HL-60/S4 treated with phorbol 12-myristate 13-acetate at 8.2 ng/mL for 4 days and 3 days (cell line): Measurements from ENCODE around the gene IL17RC.
"Not testable (repeated sequence)": the region's sequence is repeated elsewhere in the genome, so short reads cannot be mapped to it uniquely, and the experiment has no call there.

Source experiments
- in situ Hi-C: fragments of 300-500 bp; cut with MboI; formaldehyde crosslinking; loops from 2 replicates; pipeline ENCODE4 v1.15.0; 2022; ENCODE audit warnings: low sequenced_read_pairs

IL17RC gene

DNA sequence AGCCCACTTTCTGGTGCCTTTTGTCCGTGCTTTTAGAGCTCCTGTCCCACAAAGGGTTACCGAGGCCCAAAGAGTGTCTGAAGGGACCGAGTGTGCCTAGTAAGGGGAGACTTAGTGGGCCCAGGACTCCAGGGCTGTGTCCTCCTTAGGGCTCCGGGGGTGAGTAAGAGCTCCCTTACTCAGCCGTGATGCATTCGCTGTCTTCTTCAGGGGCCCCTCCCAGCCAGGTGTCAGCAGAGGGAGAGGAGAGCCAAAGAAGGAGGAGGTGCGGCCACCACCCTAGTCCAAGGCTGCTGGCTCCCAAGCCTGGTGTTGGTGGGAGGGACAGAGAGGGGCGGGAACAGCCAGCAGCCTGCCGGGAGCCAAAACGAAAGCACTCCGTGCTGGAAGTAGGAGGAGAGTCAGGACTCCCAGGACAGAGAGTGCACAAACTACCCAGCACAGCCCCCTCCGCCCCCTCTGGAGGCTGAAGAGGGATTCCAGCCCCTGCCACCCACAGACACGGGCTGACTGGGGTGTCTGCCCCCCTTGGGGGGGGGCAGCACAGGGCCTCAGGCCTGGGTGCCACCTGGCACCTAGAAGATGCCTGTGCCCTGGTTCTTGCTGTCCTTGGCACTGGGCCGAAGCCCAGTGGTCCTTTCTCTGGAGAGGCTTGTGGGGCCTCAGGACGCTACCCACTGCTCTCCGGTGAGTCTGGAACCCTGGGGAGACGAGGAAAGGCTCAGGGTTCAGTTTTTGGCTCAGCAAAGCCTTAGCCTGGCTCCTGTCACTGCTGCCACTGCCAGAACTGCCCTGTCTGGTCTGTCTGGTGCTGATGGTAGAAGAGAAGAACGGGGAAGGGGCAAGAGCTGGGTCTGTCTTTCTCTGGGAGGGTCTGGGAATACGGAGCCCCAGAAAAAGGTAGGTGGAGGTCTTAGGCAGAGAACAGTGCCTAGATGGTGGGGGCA, at the start of gene IL17RC:
TSS of gene IL17RC (plus strand) at position 365 of the 947 bp plus-strand sequence. CDS start at position 583, 218 bp downstream.
- in situ Hi-C loops: no loop called here

DNA sequence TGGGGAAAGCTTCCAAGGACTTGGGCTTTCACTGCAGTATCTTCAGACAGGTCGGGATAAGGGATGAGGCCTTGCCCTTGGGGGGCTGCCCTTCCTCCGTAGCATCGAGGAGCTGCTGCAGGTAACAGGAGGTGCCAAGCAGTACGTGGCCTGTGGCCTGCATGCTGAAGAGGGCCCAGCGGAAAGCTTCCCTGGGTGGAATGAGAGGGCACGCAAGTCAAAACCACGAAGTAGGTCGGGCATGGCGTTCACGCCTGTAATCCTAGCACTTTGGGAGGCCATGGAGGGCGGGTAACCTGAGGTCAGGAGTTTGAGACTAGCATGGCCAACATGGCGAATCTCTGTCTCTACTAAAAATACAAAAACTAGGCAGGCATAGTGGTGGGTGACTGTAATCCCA, 49.8 kb upstream of the IL17RC start:
- in situ Hi-C loops: no loop called here

GRCh38 chr3:9869955-9870354, 46.9 kb upstream of the IL17RC start:
- in situ Hi-C loops: no loop called here

DNA sequence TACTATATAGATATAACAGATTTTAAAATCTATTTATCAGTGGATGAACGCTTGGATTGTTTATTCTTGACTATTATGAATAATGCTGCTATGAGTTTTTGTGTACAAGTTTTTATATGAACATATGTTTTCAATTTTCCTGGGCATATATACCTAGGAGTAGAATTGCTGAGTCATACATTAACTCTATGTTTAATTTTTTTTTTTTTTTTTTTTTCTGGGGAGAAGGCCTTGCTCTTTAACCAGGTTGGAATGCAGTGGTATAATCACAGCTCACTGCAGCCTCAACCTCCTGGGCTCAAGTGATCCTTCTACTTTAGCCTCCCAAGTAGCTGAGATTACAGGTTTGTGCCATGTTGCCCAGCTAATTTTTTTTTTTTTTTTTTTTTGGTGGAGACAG, 45.9 kb upstream of the IL17RC start:
- in situ Hi-C loops: no loop called here

DNA sequence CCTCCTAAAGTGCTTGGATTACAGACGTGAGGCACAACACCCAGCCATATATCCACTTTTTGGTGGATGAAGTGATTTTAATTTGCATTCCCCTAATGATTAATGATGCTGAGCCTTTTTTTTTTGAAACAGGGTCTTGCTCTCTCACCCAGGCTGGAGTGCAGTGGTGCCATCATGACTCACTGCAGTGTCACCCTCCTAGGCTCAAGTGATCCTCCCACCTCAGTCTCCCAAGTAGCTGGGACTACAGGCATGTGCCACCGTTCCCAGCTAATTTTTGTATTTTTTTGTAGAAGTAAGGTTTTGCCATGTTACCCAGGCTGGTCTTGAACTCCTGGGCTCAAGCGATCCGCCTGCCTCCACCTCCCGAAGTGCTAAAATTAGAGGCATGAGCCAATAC, 44.8 kb upstream of the IL17RC start:
- in situ Hi-C loops: not testable (repeated sequence)

DNA sequence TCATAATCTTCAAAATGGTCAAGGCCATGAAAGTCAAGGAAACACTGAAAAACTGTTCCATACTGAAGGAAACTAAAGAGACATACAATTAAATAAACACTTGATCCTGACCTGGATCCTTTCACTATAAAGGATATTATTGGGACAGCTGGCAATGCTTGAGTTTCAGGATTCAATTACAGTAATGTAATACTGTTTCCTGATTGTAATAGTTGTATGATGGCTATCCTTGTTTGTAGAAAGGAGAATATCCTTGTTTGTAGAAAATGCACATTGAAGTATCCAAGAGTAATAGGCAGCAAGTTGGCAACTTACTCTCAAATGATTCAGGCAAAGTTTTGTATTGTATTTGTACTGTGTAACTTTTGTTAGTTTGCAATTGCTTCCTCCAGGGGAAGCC, 41.5 kb upstream of the IL17RC start:
- in situ Hi-C loops: no loop called here

- in situ Hi-C loops: not testable (repeated sequence)
Measured at GRCh38 chr3:9876255-9876654, 40.6 kb upstream of the IL17RC start.

- in situ Hi-C loops: no loop called here
Measured at GRCh38 chr3:9876991-9877390, 39.9 kb upstream of the IL17RC start.

GRCh38 chr3:9878700-9879099, 38.2 kb upstream of the IL17RC start:
- in situ Hi-C loops: no loop called here

GRCh38 chr3:9879830-9880549, 36.9 kb upstream of the IL17RC start, which contains the start of gene CIDEC:
CIDEC (minus strand) TSS chr3:9880253; CDS start chr3:9878486, 1,767 bp downstream.
- in situ Hi-C loops: no loop called here

DNA sequence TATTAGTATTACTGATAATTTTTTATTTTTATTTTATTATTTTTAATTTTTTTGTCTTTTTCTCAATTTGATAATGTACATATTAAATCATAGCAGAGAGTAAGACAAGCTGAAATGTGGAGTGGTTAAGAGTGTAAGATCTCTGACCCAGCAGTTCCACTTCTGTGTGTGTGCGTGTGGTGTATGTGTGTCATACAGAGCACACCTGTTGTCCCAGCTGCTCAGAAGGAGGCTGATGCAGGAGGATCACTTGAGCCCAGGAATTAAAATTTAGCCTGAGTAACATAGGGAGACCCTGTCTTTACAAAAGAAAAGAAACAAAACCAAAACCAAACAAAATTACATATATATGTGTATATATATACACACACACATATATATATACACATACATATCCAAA, 35.5 kb upstream of the IL17RC start:
- in situ Hi-C loops: no loop called here

- in situ Hi-C loops: no loop called here
Measured at GRCh38 chr3:9883706-9884554, 33.0 kb upstream of the IL17RC start.

- in situ Hi-C loops: no loop called here
Measured at GRCh38 chr3:9884555-9885165, 32.2 kb upstream of the IL17RC start.

GRCh38 chr3:9886328-9886727, 30.6 kb upstream of the IL17RC start:
- in situ Hi-C loops: no loop called here

DNA sequence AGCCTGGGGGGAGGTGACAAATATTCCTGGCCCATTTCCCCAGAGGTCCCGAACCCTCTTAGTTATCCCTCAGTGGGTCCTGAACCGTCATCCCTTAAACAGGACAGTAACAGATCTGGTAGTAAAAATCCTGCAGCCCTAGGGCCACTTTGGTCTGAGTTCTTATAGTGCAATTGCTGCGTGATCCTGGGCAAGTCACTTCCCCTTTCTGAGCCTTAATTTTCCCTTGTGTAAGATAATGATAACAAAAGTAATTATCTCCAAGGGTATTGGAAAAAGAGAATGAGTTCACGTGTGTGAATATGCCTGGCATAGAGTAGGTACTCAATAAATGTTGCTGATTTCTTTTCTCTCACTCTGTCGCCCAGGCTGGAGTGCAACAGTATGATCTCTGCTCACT, 29.4 kb upstream of the IL17RC start:
- in situ Hi-C loops: no loop called here

DNA sequence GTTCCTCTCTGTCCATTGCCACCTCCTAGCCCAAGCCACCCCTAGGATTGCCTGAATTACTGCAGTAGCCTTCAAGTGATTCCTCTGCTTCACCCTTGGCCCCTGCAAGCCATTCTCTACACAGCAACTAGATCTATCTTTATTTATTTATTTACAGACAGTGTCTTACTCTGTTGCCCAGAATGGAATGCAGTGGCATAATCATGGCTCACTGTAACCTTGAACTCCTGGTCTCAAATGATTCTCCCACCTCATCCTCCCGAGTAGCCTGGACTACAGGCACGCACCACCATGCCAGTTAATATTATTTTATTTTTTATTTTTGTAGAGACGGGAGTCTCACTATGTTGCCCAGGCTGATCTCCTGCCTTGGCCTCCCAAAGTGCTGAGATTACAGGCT, 28.4 kb upstream of the IL17RC start:
- in situ Hi-C loops: no loop called here

DNA sequence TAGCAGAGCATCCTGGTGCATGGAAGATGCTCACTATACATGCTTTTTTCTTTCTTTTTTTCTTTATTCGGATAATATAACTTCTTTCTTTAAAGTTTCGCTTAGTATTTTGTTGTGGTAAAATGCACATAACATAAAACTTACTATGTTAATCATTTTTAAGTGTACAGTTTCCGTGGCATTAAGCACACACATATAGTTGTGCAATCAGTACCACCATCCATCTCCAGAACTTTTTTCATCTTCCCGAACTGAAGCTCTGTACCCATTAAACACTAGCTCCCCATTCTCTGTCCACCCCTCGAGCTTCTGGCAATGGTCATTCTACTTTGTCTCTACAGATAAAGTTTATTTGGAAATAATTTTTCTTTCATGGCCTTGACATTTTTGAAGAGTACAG, 27.5 kb upstream of the IL17RC start:
- in situ Hi-C loops: no loop called here

- in situ Hi-C loops: no loop called here
Measured at GRCh38 chr3:9890249-9891071, 26.4 kb upstream of the IL17RC start, which contains the start of gene JAGN1. JAGN1 (plus strand) TSS chr3:9890610; CDS start chr3:9890723, 113 bp downstream.

DNA sequence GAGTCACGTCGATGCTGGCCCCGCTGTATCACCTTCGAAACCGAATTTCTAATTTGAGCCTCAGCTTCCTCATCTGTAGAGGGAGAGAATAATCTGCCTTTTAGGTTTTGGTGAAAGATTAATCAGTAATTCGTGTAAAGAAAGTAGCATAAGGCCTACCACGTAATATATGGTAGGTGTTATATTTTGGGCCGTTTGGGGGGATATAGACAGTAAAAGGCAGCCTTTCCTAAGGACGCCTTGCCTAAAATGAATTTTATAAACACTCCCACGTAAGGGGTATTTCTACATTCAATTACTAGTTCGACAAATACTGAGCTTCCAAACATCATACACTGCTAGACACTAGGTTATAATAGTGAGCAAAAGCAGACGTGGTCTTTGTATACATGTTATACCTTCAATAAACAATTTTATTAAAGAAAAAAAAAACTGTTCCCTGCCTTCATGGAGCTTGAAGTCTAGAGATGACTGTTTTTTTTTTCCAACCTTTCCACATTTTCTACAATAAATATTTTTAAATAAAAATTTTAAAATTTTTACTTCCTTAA, 25.8 kb upstream of the IL17RC start:
- in situ Hi-C loops: no loop called here
